ENCODE results near the gene FIS1. TPM values are rescaled to one million over a fixed set of nuclear protein-coding genes. Genes with fewer than 3 reads are reported as not detected.
"Not testable (repeated sequence)": the region's sequence is repeated elsewhere in the genome, so short reads cannot be mapped to it uniquely, and the experiment has no call there.

Gene FIS1
- total RNA-seq, 4 donors from 2014 or later, result 319 to 467 (median 364) TPM

GRCh38 chr7:101269664-101270063 is 24.8 kb upstream of the FIS1 start:
- H3K36me3 ChIP-seq, result no peaks in the 10 kb centered on the region
- ATAC-seq, result no peak

GRCh38 chr7:101265622-101266516 is 21.0 kb upstream of the FIS1 start:
- no peak for ATAC-seq
- H3K27ac ChIP-seq, result no peak overlapping the region
- peaks cover 0 to 15% (median 8%) of the 10 kb centered on the region in 3 donors for H3K27me3 ChIP-seq
- in situ Hi-C loops (cut with MboI; ENCODE audit: low sequenced_read_pairs in 4 of 4) (no loop called here), intact Hi-C loops (cut with DNase I; ENCODE audit: low total_unique reads) (no loop called here)
- H3K9me3 ChIP-seq, result no peaks in the 10 kb centered on the region
- TF ChIP-seq, protein P1, sequence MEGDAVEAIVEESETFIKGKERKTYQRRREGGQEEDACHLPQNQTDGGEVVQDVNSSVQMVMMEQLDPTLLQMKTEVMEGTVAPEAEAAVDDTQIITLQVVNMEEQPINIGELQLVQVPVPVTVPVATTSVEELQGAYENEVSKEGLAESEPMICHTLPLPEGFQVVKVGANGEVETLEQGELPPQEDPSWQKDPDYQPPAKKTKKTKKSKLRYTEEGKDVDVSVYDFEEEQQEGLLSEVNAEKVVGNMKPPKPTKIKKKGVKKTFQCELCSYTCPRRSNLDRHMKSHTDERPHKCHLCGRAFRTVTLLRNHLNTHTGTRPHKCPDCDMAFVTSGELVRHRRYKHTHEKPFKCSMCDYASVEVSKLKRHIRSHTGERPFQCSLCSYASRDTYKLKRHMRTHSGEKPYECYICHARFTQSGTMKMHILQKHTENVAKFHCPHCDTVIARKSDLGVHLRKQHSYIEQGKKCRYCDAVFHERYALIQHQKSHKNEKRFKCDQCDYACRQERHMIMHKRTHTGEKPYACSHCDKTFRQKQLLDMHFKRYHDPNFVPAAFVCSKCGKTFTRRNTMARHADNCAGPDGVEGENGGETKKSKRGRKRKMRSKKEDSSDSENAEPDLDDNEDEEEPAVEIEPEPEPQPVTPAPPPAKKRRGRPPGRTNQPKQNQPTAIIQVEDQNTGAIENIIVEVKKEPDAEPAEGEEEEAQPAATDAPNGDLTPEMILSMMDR (IDR thresholded peaks at IDR 0.05 in 4 of 5, conservative IDR thresholded peaks at IDR 0.05 in 1 of 5), result no peak
- no peak for TF ChIP-seq POLR2A (IDR thresholded peaks at IDR 0.05)
- DNase-seq, result no peak
- no peaks in the 10 kb centered on the region for H3K36me3 ChIP-seq
- H3K4me3 ChIP-seq, result no peak overlapping the region
- H3K4me1 ChIP-seq, result no peaks in the 10 kb centered on the region

More at GRCh38 chr7:101269664-101270063, 24.8 kb upstream of the FIS1 start:
- in situ Hi-C loops (cut with MboI; ENCODE audit: low sequenced_read_pairs in 4 of 4) (loop anchor here in 2 of 4 donors (10.0 kb wide), 2 partner anchors 75 to 125 kb away; no protein-coding TSS in a partner anchor), intact Hi-C loops (cut with DNase I; ENCODE audit: low total_unique reads) (no loop called here)
- peaks cover 5 to 29% (median 19%) of the 10 kb centered on the region in 3 donors for H3K27me3 ChIP-seq
- H3K27ac ChIP-seq, result no peak overlapping the region
- H3K4me3 ChIP-seq, result no peak overlapping the region
- TF ChIP-seq POLR2A (IDR thresholded peaks at IDR 0.05), result no peak
- TF ChIP-seq, protein P1 (IDR thresholded peaks at IDR 0.05 in 4 of 5, conservative IDR thresholded peaks at IDR 0.05 in 1 of 5), result no peak
- no peaks in the 10 kb centered on the region for H3K9me3 ChIP-seq
- no peak for DNase-seq
- no peaks in the 10 kb centered on the region for H3K4me1 ChIP-seq

DNA sequence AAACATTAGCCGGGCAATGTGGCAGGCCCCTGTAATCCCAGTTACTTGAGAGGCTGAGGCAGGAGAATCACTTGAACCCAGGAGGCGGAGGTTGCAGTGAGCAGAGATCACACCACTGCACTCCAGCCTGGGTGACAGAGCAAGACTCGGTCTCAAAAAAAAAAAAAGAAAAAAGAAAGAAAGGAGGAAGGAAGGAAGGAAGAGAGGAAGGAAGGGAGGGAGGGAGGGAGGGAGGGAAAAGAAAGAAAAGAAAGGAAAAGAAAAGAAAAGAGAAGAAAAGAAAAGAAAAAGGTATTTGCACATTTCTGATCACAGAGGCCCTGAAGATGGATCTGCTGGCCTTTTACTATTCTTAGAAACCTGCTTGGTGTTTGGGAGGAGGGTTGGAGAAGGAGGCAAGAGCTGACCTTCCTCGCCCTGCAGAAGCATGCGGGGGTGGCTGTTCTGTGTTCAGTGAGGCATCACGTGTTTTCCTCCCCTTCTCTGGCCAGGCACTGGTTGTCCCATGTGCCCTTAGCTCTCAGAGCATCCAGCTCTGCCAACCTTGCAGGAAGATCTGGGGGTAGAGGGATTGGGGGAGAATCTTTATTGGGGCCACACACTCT is 19.3 kb upstream of the FIS1 start:
- H3K27ac ChIP-seq; ATAC-seq; H3K36me3 ChIP-seq; H3K4me1 ChIP-seq; H3K9me3 ChIP-seq; in situ Hi-C loops (cut with MboI; ENCODE audit: low sequenced_read_pairs in 4 of 4); H3K4me3 ChIP-seq; intact Hi-C loops (cut with DNase I; ENCODE audit: low total_unique reads); H3K27me3 ChIP-seq; DNase-seq: not testable (repeated sequence)

- Histone ChIP-seq H3K27ac (no peak overlapping the region), H3K36me3 (no peaks in the 10 kb centered on the region), H3K4me3 (no peak overlapping the region), H3K27me3 (peaks cover 0 to 7% (median 3%) of the 10 kb centered on the region in 3 donors), H3K4me1 (no peaks in the 10 kb centered on the region), H3K9me3 (no peaks in the 10 kb centered on the region)
- in situ Hi-C loops (cut with MboI; ENCODE audit: low sequenced_read_pairs in 4 of 4) (no loop called here), intact Hi-C loops (cut with DNase I; ENCODE audit: low total_unique reads) (loop anchor here (10.0 kb wide), 1 partner anchor 583 kb away; the partner anchor contains the start of gene GNB2)
- ATAC-seq (no peak), DNase-seq (no peak)
- TF ChIP-seq, protein P1 (IDR thresholded peaks at IDR 0.05 in 4 of 5, conservative IDR thresholded peaks at IDR 0.05 in 1 of 5), result no peak
- no peak for TF ChIP-seq POLR2A (IDR thresholded peaks at IDR 0.05)
Measured at GRCh38 chr7:101258243-101258731, 13.4 kb upstream of the FIS1 start.

DNA sequence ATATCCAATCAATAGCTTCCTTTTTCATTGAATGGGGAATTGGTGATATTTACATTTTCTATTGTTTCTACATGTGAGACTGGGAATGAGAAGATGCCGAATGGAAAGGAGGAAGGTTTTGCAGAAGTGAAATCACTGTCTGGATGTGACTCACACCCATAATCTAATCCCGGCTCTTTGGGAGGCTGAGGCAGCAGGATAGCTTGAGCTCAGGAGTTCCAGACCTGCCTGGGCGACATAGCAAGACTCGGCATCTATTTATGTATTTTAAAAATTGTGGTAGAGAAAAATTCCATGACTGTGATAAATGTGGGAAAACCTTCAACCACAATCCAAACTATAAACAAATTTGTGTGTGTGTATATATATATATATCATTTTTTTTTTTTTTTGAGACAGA is 10.9 kb upstream of the FIS1 start:
- no peak for TF ChIP-seq POLR2A (IDR thresholded peaks at IDR 0.05)
- TF ChIP-seq, protein P1 (IDR thresholded peaks at IDR 0.05 in 4 of 5, conservative IDR thresholded peaks at IDR 0.05 in 1 of 5), result no peak
- no peak for ATAC-seq

GRCh38 chr7:101253199-101253598 is 8.3 kb upstream of the FIS1 start:
- DNase-seq; H3K9me3 ChIP-seq; H3K27me3 ChIP-seq; H3K27ac ChIP-seq; in situ Hi-C loops (cut with MboI; ENCODE audit: low sequenced_read_pairs in 4 of 4); ATAC-seq: not testable (repeated sequence)
- peaks cover 14 to 15% of the 10 kb centered on the region in 2 donors for H3K4me1 ChIP-seq
- intact Hi-C loops (cut with DNase I; ENCODE audit: low total_unique reads), result loop anchor here (2.0 to 10.0 kb wide), 2 partner anchors 34 to 578 kb away; partner anchors contain the start of genes GNB2 and ZNHIT1
- peaks cover 0 to 13% of the 10 kb centered on the region in 2 donors for H3K36me3 ChIP-seq
- H3K4me3 ChIP-seq, result peak overlapping the region in 1 of 4 donors; percentile 91

More for the DNA sequence above, 10.9 kb upstream of the FIS1 start:
- Histone ChIP-seq H3K36me3 (no peaks in the 10 kb centered on the region), H3K4me3 (no peak overlapping the region), H3K27me3 (peaks cover 0 to 4% (median 3%) of the 10 kb centered on the region in 3 donors), H3K4me1 (peaks cover 8 to 11% of the 10 kb centered on the region in 2 donors), H3K27ac (no peak overlapping the region), H3K9me3 (no peaks in the 10 kb centered on the region)
- DNase-seq, result no peak
- intact Hi-C loops (cut with DNase I; ENCODE audit: low total_unique reads) (loop anchor here (10.0 kb wide), 1 partner anchor 581 kb away; the partner anchor contains the start of gene GNB2), in situ Hi-C loops (cut with MboI; ENCODE audit: low sequenced_read_pairs in 4 of 4) (no loop called here)

All from gastrocnemius medialis (tissue), 4 donors.